Tibial nerve (tissue), 4 donors: ENCODE data around the gene ERVK3-1.

ENCODE experiments used
- CTCF ChIP-seq, 5 experiments: fragments of 200-600 bp in 3 of 5; fragments of 450-650 bp in 2 of 5; sonication (generic) in 3 of 5; IDR thresholded peaks; one replicate each; pipeline ENCODE4 v1.5.1; 2016 to 2019; ENCODE audit warnings: antibody characterized with exemption in 5 of 5, mild to moderate bottlenecking in 3 of 5, moderate library complexity in 2 of 5
- EP300 ChIP-seq, 2 donors: sonication (generic); formaldehyde crosslinking; IDR thresholded peaks; one replicate each; pipeline ENCODE4 v1.6.1; 2017; ENCODE audit warnings: antibody characterized with exemption in 2 of 2, mild to moderate bottlenecking in 1 of 2
- POLR2A ChIP-seq, 2 donors: fragments of 450-650 bp; IDR thresholded peaks; one replicate each; pipeline ENCODE4 v1.6.1; 2017; ENCODE audit warnings: antibody characterized with exemption in 2 of 2, mild to moderate bottlenecking in 2 of 2, moderate library complexity in 2 of 2

- TF ChIP-seq CTCF (IDR thresholded peaks at IDR 0.05), result no peak
- no peak for TF ChIP-seq POLR2A (IDR thresholded peaks at IDR 0.05)
- TF ChIP-seq EP300 (IDR thresholded peaks at IDR 0.05), result no peak
These were observed 36.8 kb upstream of the ERVK3-1 start for GRCh38 chr19:58268344-58268743.
